Activated CD4-positive, alpha-beta T cell treated with anti-CD3 and anti-CD28 coated beads, Interleukin-2, Interleukin-4, amounts not matched to agents 100 ng/mL and 50 ng/mL, durations not matched to agents 16 hours and 8 hours (primary cell): ENCODE data around the gene NEFH.

Experiments
- DNase-seq: peaks from one replicate; pipeline ENCODE4 v3.0.0-alpha.2; 2020; ENCODE audit warnings: low spot score

Gene NEFH

GRCh38 chr22:29503811-29504372 is 23.9 kb downstream of the NEFH start:
- DNase-seq = no peak

GRCh38 chr22:29509298-29509697 is 29.3 kb downstream of the NEFH start:
- no peak for DNase-seq

GRCh38 chr22:29509815-29510214 is 29.8 kb downstream of the NEFH start:
- DNase-seq = no peak

- no peak for DNase-seq
These were observed 30.5 kb downstream of the NEFH start for GRCh38 chr22:29510542-29510941.

GRCh38 chr22:29511126-29511862 is 31.3 kb downstream of the NEFH start:
- DNase-seq = no peak

GRCh38 chr22:29512031-29512430 is 32.0 kb downstream of the NEFH start:
- no peak for DNase-seq

- DNase-seq = no peak
These were observed 37.3 kb downstream of the NEFH start for GRCh38 chr22:29517215-29517908.

- DNase-seq = no peak
These were observed 38.4 kb downstream of the NEFH start for GRCh38 chr22:29518427-29518826.

GRCh38 chr22:29519996-29520395 is 40.0 kb downstream of the NEFH start:
- DNase-seq = no peak

GRCh38 chr22:29520851-29521250 is 40.8 kb downstream of the NEFH start:
- no peak for DNase-seq

- DNase-seq = no peak
These were observed 41.5 kb downstream of the NEFH start for GRCh38 chr22:29521526-29521925.

GRCh38 chr22:29523761-29524160 is 43.7 kb downstream of the NEFH start:
- no peak for DNase-seq

GRCh38 chr22:29524442-29525191 is 44.6 kb downstream of the NEFH start:
- DNase-seq = peak; percentile 5

- DNase-seq = no peak
These were observed 48.1 kb downstream of the NEFH start for GRCh38 chr22:29528144-29528543.

- DNase-seq = no peak
These were observed 50.7 kb downstream of the NEFH start for GRCh38 chr22:29530716-29531115.

- no peak for DNase-seq
These were observed 51.4 kb downstream of the NEFH start for GRCh38 chr22:29531419-29531818.

GRCh38 chr22:29536411-29536810 is 56.4 kb downstream of the NEFH start:
- no peak for DNase-seq

GRCh38 chr22:29539105-29539504 is 59.1 kb downstream of the NEFH start:
- no peak for DNase-seq
